ENCODE data around the gene CST4.
"Not testable (repeated sequence)": the region's sequence is repeated elsewhere in the genome, so short reads cannot be mapped to it uniquely, and the experiment has no call there.

CST4 gene

DNA sequence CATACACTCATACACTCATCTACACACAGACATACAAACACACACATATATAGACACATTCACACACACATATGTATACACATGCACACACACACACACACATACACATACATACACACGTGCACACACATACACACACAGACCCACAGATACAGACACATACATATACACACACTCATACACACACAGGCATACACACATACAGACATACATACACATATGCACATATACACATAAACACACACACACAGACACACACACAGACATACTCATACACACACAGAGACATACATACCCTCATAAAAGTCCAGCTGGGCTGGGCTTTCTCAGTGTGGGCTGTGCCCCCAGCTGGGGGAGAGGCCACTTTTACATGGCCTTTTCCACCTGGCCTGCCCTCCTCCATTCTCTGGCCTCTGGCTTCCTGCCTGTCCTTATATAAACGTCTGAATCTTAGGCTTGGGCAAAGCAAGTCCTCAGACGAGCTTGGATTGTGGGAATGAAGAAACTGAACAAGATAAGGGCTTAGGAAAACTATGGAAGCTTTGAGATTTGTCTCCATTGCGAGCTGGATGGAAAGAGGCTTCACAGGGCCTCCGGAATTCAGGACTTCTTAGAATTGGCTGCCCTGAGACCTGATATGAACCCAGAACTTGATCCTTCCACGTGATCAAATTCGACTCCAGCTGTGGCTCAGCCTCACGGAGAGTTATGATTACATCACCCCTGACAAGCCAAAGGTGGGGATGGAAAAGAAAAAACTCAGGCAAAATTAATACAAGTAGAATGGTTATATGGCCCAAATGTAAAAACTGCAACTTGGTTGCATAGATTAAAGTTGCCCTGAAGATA is 28.6 kb downstream of the CST4 start:
- no peak for DNase-seq (ENCODE audit: low spot score)

DNA sequence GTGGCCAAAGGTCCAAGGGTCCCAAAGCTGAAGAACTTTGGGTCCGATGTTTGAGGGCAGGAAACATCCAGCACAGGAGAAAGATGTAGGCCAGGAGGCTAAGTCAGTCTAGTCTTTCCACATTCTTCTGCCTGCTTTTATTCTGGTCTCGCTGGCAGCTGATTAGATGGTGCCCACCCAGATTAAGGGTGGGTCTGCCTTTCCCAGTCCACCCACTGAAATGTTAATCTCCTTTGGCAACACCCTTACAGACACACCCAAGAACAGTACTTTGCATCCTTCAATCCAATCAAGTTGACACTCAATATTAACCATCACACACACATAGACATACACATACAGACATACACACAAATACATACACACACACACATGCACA is 29.2 kb downstream of the CST4 start:
- not testable (repeated sequence) for DNase-seq (ENCODE audit: low spot score)

DNA sequence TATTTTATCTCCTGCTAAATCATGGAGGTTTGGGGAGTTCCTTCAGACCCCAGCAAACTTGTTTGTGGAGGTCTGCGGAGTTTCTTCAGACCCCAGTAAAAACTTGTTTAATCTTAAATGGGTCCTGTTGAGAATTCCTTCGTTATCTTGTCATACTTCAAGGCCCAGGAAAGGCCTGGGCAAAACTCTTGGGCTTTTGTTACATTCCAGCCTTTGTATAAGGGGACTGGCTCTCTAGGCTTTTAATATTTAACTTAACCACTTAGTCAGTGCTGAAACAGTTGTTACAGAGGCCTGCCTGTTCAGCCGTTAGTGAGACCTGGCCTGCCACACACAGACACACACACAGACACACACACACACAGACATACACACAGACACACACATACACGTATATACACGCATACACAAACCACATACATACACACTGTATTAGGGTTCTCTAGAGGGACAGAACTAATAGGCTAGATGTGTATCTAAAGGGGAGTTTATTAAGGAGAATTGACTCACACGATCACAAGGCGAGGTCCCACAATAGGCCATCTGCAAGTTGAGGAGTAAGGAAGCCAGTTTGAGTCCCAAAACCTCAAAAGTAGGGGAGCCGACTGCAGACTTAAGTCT is 29.7 kb downstream of the CST4 start:
- DNase-seq (ENCODE audit: low spot score), result no peak

DNA sequence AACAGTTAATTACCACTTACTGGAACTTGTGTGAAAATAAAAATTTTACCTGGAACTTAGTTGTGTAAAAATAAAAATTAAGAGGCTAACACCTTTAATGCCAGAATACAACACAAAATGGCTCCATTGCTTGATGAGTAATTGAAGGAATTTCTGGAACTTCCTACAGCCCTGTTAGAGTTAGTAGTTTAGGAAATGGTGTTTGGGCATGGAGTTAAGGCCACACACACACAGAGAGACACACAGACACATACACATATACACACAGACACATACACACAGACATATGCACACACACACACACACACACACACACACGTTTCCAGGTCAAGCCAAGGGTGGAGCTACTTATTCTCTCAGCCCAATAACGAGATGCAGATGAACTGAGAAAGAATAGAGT is 30.5 kb downstream of the CST4 start:
- no peak for DNase-seq (ENCODE audit: low spot score)

DNA sequence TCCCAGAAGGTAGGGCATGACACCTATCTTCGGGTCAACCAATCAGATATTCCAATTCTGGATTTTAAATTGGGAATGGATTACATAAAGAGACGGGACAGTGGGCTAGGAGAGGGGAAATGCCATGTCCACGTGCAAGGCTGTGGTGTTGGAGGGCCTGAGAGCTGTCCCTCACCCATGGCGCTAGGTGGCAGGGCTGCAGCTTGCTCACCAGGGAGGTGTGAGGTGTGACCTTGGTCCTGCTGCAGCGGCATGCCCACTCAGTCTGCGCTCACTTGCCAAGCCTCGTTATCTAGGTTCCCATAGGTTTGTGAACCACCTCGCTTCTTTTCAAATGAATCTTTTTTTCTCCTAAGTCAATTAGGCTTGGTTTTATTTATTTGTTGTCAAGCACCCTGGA is 31.6 kb downstream of the CST4 start:
- DNase-seq (ENCODE audit: low spot score), result no peak

DNA sequence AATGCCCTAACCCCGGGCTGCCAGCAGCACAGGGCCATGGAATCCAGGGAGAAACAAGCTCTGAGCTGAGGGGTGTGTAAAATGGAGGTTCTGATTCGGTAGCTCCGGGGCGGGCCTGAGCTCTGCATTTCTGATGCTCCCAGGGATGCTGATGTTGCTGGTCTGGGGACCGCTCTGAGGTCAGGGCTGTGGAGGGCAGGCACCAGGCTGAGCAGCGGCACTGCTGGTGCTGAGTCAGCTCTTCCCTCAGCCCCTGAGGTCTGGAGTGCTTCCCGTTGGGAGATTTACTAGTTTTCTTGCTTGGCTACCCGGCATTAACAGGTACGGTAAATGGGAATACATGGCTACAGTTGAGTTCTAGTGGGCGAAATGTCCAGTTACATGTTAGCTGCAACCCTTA is 32.5 kb downstream of the CST4 start:
- DNase-seq (ENCODE audit: low spot score), result no peak

DNA sequence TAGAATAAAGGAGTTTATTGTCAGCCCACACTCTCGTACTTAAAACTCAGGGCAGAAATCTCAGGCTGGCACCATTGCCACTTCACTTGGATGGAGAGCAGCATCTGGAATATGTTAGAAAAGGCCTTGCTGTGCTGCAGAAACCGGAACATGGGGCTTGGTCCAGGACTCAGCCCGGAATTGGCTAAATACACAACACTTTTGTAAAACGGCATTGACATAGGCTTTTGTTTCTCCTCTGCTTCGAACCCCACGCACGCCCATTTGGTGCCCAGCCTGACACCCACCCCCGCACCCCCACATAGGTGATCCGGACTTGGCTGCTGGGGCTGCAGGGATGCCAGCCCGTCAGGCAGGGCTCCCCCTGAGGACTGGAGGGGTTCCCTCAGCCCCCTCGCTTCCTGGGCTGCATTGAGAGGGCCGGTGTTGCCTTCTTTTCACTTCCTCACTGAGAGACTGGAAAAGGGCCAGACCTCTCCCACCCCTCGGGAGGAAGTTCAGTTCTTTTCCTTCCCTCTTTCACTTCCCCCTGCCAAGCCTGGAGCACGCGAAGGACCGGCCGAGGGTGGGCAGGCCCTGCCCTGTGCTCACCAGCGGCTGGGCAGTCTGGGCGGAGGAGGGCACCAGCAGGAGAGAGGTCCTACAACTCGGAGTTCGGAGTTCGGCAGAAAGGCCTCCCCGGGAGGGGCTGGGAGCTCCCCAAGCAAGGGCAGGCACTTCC is 33.2 kb downstream of the CST4 start:
- DNase-seq (ENCODE audit: low spot score), result no peak

DNA sequence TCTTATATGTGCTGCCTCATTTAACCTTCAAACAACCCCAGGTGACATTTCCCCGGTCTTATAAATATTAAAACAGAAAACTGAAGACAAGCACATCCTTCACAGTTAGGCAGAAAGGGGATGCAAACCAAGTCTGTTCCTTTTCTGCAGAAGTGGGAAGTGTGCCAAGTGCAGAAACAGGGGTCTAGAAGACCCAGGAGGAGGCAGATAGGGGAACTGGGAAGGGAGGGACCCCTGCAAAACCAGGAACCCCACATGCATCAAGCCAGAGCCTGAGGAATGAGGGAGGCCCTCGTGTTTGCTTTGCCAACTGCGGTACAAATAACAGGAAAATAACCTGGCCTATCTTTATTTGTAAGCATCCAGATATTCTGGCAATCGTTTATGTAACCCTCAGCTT is 34.1 kb downstream of the CST4 start:
- no peak for DNase-seq (ENCODE audit: low spot score)

DNA sequence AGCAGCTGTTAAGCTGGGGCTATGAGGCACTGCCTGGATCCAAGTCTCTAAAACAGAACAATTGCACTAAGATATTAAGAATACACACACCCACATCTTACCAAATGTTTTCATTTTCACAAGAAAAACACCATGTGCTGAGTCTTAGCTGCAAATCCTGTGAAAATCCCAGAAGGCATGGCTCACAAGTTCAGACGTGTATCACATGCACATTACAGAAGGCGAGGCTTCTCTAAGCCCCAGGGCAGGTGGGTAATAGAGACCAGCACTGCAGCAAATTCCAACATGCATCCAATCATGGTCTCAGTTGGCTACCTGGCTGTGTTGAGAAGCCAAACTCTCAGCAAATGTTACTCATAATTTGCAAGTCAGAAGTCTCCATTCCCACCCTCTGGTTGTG is 34.8 kb downstream of the CST4 start:
- DNase-seq (ENCODE audit: low spot score), result no peak

DNA sequence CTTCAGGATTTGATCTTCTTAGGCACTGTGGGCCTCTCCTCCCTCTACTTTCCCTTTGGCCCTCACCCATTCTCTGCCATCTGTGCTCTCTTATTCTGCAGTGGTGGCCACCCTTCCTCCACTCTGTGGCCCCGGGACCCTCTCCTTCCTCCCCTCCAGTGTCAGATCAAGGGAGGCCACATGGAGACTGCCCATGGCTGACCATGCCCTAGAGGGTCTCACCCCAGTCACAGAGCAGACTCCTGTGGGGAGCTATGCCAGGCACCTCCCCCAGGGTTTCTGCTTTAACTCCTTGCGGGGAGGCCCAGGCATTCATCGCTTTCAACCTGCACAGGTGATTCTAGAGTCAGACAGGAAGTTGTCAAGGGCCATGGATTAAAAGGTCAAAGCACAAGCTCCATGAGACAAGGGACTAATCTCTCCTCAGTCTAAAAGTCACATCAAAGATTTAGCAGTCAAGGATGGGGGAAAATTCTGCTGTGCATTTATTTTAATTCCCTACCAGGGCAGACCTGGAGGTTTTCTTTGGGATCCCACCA is 35.4 kb downstream of the CST4 start:
- DNase-seq (ENCODE audit: low spot score), result no peak

DNA sequence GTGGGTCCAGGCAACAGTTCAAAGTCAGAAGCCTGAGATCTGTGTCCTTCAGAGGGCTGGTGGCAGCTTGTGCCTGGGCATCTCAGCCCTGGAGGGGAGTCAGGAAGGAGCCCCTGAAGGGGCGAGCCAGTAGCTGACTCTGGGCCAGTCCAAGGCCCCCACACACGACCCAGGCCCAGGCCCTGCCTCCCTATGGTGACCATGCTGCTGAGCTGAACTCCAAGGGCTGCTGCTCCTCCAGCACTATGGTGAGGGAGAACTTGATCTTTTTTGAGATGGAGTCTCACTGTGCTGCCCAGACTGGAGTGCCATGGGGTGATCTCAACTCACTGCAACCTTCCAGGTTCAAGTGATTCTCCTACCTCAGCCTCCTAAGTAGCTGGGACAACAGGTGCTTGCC is 35.9 kb downstream of the CST4 start:
- no peak for DNase-seq (ENCODE audit: low spot score)

DNA sequence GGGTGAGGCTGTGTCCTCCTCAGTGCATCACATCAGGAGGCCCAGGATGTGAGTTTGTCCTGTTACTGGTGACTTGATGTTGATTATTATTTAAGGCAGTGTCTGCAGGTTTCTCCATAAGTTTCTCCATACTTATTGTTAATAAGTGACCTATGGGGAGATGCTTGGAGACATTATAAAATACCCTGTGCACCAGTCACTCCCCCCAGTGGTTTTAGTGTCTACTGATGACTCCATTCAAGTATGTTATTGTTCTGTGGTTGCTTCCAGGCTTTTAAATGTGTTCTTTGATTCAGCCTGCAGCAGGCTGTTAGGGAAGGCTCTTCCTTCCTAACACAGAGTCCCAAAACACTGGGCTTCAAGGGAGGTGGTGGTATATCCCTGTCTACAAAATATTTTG is 36.5 kb downstream of the CST4 start:
- no peak for DNase-seq (ENCODE audit: low spot score)

DNA sequence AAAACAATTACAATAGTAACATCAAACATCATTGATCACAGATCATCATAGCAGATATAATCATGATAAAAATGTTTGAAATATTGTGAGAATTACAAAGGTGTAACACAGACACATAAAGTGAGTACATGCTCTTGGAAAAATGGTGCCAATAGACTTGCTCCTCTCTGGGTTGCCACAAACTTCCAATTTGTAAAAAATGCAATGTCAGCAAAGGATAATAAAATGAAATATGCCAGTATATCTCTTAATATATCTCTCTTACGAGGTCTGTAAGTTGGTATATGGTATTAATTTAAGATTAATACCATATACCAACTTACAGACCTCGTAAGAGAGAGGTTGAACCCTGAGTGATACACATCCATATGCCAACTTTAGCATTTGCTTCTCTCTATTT is 37.7 kb downstream of the CST4 start:
- no peak for DNase-seq (ENCODE audit: low spot score)

DNA sequence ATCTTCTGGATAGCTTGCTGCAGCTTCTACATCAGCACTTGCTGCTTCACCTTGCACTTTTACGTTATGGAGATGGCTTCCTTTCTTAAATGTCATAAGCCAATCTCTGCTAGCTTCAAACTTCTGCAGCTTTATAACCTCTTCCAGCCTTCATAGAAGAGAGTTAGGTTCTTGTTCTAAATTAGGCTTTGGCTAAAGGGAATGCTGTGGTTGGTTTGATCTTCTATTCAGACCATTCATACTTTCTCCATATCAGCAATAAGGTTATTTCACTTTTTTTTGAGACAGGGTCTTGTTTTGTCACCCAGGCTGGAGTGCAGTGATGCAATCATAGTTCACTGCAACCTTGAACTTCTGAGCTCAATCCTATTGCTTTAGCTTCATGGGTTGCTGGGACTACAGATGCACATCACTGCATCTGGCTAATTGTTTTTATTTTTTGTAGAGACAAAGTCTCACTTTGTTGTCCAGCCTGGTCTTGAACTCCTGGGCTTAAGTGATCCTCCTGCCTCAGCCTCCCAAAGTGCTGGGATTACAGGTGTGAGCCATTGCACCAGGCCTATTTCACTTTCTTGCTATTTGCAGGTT is 38.9 kb downstream of the CST4 start:
- no peak for DNase-seq (ENCODE audit: low spot score)

DNA sequence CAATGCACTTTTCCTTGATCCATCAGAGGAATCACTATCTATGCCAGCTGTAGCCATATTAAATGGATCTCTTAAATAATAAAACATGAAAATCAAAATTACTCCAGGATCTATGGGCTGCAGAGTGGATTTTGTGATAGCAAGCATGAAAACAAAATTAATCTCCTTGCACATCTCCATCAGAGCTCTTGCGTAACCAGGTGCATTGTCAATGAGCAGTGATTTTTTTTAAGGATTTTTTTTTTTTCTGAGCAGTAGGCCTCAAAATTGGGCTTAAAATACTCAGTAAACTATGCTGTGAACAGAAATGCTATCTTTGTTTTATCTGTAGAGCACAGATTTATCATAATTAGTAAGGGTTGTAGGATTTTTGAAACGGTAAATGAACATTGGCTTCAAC is 39.6 kb downstream of the CST4 start:
- no peak for DNase-seq (ENCODE audit: low spot score)

DNA sequence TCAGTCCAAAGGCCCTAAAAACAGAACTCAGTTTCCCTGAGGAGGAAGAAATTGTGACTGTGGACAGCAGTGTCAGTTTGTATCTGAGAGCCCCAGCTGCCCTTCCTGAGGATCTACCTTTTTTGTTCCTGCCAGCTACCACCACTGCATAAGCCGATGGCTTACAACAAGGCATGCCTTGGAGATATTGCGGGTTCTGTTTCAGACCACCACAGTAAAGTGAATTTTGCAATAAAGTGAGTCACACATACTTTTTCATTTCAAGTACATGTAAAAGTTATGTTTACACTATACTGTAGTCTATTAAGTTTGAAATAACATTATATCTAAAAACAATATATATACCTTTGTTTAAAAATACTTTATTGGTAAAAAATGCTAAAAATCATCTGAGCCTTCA is 41.5 kb downstream of the CST4 start:
- no peak for DNase-seq (ENCODE audit: low spot score)

DNA sequence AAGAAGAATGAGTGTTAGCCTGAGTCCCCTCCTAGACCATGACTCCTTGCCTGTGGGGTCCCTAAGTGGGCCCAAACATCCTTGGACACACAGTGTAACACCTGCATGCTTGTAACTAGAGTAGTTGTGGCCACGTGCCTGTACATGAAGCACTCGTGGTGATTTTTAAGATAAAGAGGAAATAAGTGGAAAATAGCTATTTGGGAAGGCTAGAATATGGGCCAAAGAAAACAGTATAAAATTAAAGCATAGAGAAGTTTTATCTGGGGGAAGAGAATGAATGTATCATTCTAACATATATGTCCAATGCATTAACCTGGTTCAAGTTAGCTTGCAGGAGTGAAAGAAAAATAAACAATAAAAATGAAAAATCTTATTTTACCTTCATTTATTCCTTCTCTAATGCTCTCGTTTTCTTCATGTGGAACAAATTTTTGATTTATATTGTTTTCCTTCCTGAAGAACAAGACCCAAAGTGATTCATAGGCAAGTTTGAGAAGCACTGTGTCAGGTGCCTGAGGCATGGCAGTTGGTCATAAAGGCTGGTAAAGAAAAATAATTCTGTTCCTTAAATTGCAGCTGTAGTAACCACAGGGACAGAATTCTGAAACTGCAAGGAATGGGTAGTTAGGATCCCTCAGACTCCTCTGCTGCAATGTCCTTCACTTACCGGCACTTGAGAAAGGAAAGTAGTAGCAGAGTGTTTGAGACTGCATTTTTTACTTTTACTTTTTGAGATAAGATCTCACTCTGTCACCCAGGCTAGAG is 42.5 kb downstream of the CST4 start:
- DNase-seq (ENCODE audit: low spot score), result no peak

DNA sequence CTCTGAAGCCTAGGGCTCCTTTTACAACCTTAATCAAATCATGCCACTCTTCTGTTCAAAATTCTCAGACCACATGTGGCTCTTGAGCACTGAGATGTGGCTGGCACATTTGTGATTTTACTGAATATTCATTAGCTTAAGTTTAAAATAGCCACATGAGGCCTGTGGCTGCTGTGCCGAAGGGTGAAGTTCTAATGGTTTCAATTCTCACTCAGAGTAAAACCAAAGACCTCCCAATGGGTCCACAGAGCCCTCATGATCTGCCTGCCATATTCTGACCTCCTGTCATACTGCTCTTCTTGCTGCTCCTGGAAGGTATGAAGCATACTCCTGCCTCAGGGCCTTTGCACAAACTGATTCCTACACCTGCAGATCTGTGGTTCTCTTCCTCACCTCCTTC is 43.3 kb downstream of the CST4 start:
- no peak for DNase-seq (ENCODE audit: low spot score)

DNA sequence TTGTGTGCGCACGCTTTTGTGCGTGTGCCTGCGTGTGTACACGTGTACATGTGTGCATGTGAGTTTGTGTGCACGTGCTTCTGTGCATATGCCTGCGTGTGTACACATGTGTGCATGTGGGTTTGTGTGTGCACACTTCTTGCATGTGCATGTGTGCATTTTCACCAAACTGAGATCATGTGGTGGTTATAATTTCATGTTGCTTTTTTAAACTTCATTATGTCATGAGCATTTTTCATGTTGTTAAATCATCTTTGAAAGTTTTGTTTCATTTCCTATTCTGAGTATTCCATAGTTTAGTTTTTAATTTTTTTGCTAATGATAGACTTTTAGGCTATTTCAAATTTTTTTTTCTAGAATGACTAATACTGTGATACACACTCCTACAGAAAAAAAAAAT is 44.7 kb downstream of the CST4 start:
- no peak for DNase-seq (ENCODE audit: low spot score)

DNA sequence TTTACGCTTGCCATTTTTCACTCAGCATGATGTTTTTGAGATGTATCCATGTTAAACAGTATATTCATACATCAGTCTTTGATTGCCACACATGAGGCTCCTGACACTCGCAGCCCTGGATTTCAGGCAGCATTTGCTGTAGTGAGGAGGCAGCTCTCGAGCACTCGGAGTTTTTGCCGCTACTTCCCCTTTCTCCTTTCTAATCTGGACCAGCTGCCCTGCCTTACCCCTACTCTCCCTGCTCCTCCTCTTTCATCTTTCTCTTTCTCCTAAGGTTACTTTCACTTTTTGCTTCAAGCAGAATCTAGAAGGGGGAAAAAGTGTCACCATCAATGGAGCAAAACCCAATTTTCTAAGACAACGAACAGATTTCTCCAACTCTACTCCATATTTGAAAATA is 45.2 kb downstream of the CST4 start:
- DNase-seq (ENCODE audit: low spot score), result no peak

DNA sequence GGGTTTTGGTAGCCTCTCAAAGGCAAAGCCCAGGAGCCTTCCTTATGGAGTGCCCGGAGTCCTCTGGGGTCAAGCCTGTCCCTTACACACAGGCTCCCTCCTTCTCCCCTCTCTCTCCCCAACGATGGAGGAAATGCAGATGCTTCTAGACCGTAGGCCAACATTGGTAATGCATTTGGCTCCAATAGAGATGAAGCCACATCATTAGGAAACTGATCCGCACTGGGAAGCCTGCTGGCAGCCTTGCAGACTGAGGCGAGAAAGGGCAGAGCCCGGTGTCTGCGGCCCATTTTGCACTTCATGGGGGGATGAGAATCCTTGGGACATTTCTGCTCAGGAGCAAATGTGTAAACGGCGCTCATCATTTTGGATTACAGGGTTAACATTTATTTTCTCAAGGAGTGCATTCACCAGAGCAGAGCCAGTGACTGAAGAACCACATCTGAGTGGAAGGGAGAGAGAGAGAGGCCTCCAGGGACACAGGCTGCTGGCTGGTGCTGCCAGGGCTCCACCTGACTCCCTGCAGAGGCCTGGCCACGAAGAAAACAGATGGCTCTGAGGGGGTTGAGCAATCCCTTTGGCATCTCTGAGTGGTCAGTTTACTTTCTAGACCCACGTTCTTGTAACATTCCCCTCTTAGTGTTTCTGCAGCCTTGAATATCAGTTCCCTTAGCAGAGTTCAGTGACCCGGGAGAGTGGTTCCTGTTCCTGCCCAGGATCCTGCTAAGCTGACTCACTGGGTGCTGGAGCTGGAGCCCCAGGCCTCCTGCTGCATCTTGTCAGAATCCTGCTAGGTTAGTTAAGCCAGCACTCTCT is 46.7 kb downstream of the CST4 start:
- no peak for DNase-seq (ENCODE audit: low spot score)
